ENCODE data around the gene UBP1. TPM values are rescaled to one million over a fixed set of nuclear protein-coding genes. Genes with fewer than 3 reads are reported as not detected.
"Not testable (repeated sequence)": the region's sequence is repeated elsewhere in the genome, so short reads cannot be mapped to it uniquely, and the experiment has no call there.

UBP1 gene
- polyA plus RNA-seq, 10 donors: 40.4 to 59.9 (median 56.7) TPM

DNA sequence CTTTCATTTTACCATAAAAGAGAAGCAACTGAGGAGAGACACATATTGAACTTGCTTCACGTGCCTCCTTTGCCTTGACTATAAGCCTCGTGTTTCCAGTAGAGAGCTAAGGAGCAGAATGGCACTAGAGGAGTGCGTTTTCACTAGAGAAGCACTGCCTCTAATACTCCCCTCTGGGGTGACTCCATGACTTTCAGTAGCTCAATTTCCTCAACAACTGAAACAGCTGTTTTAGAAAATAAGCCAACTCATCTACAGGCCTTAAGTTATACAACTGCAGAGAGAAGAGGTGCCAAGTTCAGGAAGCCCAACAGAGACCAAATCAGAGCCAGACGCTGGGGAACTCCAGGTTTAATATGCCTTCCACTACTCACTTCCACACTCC lies 1.9 kb downstream of the UBP1 start:
- DNase-seq: peak; percentile 41 to 63 (median 46)

DNA sequence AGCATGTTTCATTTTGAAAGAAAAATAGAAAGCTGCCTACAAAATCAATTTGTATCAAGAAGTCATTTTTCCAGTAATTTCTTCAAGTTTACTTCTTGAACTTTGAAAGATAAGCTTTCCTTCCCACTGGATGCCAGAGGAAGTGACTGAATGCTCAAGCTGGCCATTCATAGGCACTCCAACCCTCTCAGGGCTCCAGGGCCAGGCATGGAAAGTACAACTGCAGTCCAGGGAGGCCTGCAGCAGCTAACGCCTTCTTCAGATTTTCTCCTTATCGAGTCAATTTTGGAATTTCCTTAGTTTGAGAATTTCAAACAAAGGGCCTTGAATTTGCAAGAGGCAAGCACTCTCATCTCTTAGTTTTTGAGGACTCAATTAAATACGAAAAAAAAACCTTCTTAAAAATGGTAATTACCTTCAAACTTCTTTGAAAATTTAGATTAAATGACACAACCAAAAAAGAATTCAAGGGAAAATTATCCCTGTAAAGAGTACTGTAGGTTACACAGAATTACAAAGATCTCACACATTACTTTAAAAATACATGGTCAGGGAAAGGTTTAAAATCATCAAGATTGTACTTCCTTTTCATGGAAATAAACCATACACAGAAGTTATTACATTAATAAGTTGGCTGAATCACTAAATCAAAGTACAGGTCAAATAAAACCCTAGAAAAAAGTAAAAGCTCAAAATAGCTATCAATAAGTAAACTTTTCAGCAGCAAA lies 2.5 kb downstream of the UBP1 start:
- no peak for DNase-seq

GRCh38 chr3:33433843-33434242 lies 6.4 kb downstream of the UBP1 start:
- no peak for DNase-seq

DNA sequence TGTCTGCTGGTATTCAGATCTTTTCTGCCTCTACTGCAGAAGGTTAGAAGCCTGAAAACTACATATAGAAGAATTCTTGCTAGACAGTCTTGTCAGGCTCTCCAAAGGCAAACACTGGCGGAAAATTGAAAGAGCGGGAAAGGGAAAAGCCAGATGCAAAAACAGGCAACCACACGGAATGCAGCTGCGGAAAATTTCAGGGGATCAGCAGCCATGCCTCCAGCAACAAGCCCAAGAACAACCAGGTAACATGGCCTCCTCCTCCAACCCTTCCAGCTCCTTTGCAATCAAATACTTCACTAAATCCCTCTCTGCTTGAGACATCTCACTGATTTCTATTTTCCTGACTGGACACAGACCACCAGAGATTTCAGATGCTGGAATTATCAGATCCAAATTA lies 9.6 kb downstream of the UBP1 start:
- no peak for DNase-seq

- no peak for DNase-seq
These were observed 10.1 kb downstream of the UBP1 start for GRCh38 chr3:33430061-33430460.

- DNase-seq: not testable (repeated sequence)
These were observed 10.9 kb downstream of the UBP1 start for GRCh38 chr3:33429306-33429705.

- no peak for DNase-seq
These were observed 11.5 kb downstream of the UBP1 start for GRCh38 chr3:33428734-33429133.

DNA sequence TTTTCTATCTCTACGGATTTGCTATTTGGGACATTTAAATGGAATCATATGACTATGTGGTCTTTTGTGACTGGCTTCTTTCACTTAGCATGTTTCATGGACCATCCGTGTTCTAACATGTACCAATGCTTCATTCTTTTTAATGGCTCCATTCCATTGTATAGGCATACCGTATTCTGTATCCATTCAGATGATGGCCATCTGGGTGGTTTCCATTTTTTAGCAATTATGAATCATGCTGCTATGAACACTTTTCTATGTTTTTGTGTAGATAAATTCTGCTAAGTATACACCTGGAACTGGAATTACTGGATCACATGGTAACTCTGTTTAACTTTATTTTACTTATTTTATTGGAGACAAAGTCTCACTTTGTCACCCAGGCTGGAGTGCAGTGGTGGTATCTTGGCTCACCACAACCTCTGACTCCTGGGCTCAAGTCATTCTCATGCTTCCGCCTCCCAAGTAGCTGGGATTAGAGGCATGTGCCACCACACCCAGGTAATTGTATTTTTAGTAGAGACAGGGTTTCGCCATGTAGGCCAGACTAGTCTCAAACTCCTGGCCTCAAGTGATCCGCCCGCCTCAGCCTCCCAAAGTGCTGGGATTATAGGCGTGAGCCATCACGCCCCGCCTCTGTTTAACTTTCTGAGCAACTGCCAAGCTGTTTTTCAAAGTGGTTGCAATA lies 13.4 kb downstream of the UBP1 start:
- DNase-seq: no peak

DNA sequence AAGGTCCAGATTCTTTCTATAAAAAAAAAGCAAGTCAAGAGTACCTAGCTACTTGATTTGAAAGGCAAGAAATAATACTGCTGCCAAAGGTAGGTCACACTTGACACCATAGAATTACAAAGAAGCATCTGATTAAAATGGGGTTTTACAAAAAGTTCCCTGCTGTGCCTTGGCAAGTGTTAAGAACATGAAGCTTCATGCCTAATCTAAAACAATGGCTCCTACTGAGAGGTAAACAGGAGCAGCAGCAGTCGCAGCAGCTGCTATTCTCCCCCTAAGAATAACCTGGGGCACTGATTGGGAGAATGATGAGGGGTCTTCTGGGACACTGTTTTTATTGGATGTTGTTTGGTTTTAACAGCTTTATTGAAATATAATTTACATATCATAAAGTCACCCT lies 14.1 kb downstream of the UBP1 start:
- no peak for DNase-seq

- no peak for DNase-seq
These were observed 14.8 kb downstream of the UBP1 start for GRCh38 chr3:33425453-33425852.

DNA sequence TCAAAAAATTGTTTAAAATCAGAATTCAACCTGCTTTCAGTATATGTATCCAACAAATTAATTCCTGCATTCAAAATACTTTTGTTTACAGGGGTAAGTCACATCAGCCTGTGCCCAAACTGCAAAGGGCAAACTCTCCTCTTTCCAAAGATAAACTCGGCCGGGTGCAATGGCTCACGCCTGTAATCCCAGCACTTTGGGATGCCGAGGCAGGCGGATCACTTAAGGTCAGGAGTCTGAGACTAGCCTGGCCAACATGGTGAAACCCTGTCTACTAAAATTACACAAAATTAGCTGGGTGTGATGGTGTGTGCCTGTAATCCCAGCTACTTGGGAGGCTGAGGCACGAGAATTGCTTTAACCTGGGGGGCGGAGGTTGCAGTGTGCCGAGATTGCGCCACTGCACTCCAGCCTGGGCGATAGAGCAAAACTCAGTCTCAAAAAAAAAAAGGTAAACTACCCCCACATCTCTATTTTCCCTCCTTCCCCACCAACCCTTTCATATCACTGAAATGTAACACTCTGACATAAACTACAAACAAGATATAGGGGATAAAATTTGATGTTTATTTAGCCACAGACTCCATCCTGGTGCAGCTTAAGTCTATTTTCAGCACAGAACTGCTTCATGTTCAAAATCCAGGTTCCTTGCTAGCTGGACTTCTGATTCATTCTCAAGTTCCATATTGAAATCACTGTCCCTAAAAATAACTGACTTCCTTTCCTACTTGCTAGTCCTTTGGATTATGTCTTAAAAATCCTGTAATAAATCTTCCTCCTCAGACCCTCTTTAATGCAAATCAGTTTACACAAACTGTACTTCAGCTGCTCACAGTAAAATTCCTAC lies 15.4 kb downstream of the UBP1 start:
- no peak for DNase-seq

- DNase-seq: no peak
These were observed 19.2 kb downstream of the UBP1 start for GRCh38 chr3:33420966-33421365.

GRCh38 chr3:33419948-33420347 lies 20.3 kb downstream of the UBP1 start:
- no peak for DNase-seq

DNA sequence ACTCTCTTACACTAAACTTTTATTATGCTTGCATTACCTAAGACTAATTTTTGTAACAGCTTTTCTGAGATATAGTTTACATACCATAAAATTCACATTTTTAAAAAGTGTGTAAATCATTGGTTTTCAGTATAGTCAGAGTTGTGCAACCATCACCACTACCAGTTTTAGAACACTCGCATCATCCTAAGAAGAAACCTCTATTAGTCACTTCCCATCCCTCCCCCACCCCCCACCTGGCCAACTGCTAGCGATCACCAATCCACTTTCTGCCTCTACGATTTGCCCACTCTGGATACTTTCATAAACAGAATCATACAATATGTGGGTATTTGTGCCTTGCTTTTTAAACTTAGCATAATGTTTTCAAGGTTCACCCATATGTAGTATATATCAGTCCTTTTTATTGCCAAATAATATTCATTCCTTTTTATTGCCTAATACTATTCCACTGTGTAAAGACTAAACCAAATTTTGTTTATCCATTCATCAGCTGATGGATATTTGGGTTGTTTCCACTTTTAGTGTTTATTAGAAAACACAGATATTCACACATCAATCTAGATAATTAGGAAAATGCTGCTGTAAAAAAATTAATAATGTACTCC lies 23.0 kb downstream of the UBP1 start:
- no peak for DNase-seq

- DNase-seq: not testable (repeated sequence)
These were observed 29.4 kb downstream of the UBP1 start for GRCh38 chr3:33410816-33411215.

GRCh38 chr3:33403756-33404155 lies 36.4 kb downstream of the UBP1 start:
- no peak for DNase-seq

- DNase-seq: no peak
These were observed 37.3 kb downstream of the UBP1 start for GRCh38 chr3:33402936-33403335.

DNA sequence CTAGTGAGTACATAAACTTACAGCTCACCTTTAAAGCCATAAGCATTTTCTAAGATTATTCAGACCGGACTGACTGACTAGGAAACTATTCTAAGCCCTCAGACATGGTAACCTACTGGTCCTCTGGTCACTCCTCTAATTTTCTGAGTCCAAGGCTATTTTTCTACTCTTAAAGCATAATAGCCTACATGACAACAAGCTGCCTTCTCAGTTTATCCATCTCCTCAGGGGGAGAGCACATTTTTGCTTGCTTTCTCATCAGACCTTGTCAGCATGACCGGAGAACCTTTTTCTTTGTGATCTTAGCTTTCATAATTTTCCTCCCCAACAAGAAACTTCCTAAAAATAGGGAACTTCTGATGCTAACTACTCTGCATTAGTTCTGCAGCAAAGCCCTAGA lies 38.4 kb downstream of the UBP1 start:
- DNase-seq: no peak

- DNase-seq: no peak
These were observed 41.8 kb downstream of the UBP1 start for GRCh38 chr3:33398410-33398809.

GRCh38 chr3:33395900-33396299 lies 44.3 kb downstream of the UBP1 start:
- no peak for DNase-seq

- no peak for DNase-seq
These were observed 45.7 kb downstream of the UBP1 start for GRCh38 chr3:33394403-33395054.

- peak in 1 of 3 donors; percentile 82 for DNase-seq
These were observed 47.5 kb downstream of the UBP1 start for GRCh38 chr3:33392703-33393125.

Measured in muscle of back (tissue), 11 donors.